ENCODE results near the gene HOXD13.

The HOXD13 gene

GRCh38 chr2:176091329-176092258, 927 bp upstream of the HOXD13 start:
- peaks cover 10% of the 10 kb centered on the region for H3F3A ChIP-seq (ENCODE audit: insufficient read depth, low read length)
- H3K4me1 ChIP-seq (ENCODE audit: low read length) = 0 out of 2 replicates have a peak, but pooled peaks cover 5% of the 10 kb centered on the region
- no peaks in the 10 kb centered on the region for H4K20me1 ChIP-seq (ENCODE audit: insufficient read depth, low read length)
- H3K4me3 ChIP-seq (ENCODE audit: low read length) = no peak overlapping the region
- no peaks in the 10 kb centered on the region for H3K36me3 ChIP-seq (replicated peaks; ENCODE audit: insufficient read depth, low read length)
- no peak overlapping the region for H3K27ac ChIP-seq (ENCODE audit: low read length)
- TF ChIP-seq EZH2phosphoT487 (IDR thresholded peaks at IDR 0.05; ENCODE audit: low read length) (no peak), CTCF (IDR thresholded peaks at IDR 0.05; ENCODE audit: low read length) (no peak), EZH2 (optimal IDR thresholded peaks at IDR 0.05; ENCODE audit: low read depth, low read length) (no peak)
- no peaks in the 10 kb centered on the region for H3K9me3 ChIP-seq (replicated peaks; ENCODE audit: insufficient read depth, low read length)
- H3K4me2 ChIP-seq (ENCODE audit: low read depth, low read length) = no peak overlapping the region
- DNase-seq = no peak
- H3K79me2 ChIP-seq (ENCODE audit: low read length) = no peaks in the 10 kb centered on the region
- H3K27me3 ChIP-seq (replicated peaks; ENCODE audit: insufficient read depth, low read length) = 0 out of 2 replicates have a peak, but pooled peaks cover 9% of the 10 kb centered on the region
- H2AFZ ChIP-seq (ENCODE audit: low read length) = no peak overlapping the region
- H3K9ac ChIP-seq (ENCODE audit: low read length) = no peak overlapping the region
- H3K9me2 ChIP-seq (replicated peaks; ENCODE audit: insufficient read depth, low read length) = no peaks in the 10 kb centered on the region

GRCh38 chr2:176093145-176093897, 800 bp downstream of the HOXD13 start:
- Histone ChIP-seq H3K4me2 (ENCODE audit: low read depth, low read length) (no peak overlapping the region), H4K20me1 (ENCODE audit: insufficient read depth, low read length) (no peaks in the 10 kb centered on the region), H3K9ac (ENCODE audit: low read length) (no peak overlapping the region), H3K36me3 (replicated peaks; ENCODE audit: insufficient read depth, low read length) (no peaks in the 10 kb centered on the region), H3K27me3 (replicated peaks; ENCODE audit: insufficient read depth, low read length) (0 out of 2 replicates have a peak, but pooled peaks cover 9% of the 10 kb centered on the region), H3F3A (ENCODE audit: insufficient read depth, low read length) (peaks cover 17% of the 10 kb centered on the region), H3K27ac (ENCODE audit: low read length) (no peak overlapping the region), H2AFZ (ENCODE audit: low read length) (no peak overlapping the region), H3K9me2 (replicated peaks; ENCODE audit: insufficient read depth, low read length) (no peaks in the 10 kb centered on the region), H3K79me2 (ENCODE audit: low read length) (no peaks in the 10 kb centered on the region), H3K4me1 (ENCODE audit: low read length) (0 out of 2 replicates have a peak, but pooled peaks cover 5% of the 10 kb centered on the region), H3K4me3 (ENCODE audit: low read length) (no peak overlapping the region), H3K9me3 (replicated peaks; ENCODE audit: insufficient read depth, low read length) (no peaks in the 10 kb centered on the region)
- no peak for DNase-seq
- TF ChIP-seq EZH2 (optimal IDR thresholded peaks at IDR 0.05; ENCODE audit: low read depth, low read length) = no peak
- TF ChIP-seq CTCF (IDR thresholded peaks at IDR 0.05; ENCODE audit: low read length) = no peak
- no peak for TF ChIP-seq EZH2phosphoT487 (IDR thresholded peaks at IDR 0.05; ENCODE audit: low read length)

- Histone ChIP-seq H3K4me3 (ENCODE audit: low read length) (no peak overlapping the region), H3K9me3 (replicated peaks; ENCODE audit: insufficient read depth, low read length) (no peaks in the 10 kb centered on the region), H3K79me2 (ENCODE audit: low read length) (no peaks in the 10 kb centered on the region), H3K4me1 (ENCODE audit: low read length) (0 out of 2 replicates have a peak, but pooled peaks cover 5% of the 10 kb centered on the region), H3K9ac (ENCODE audit: low read length) (no peak overlapping the region), H3K27ac (ENCODE audit: low read length) (no peak overlapping the region), H4K20me1 (ENCODE audit: insufficient read depth, low read length) (no peaks in the 10 kb centered on the region), H3F3A (ENCODE audit: insufficient read depth, low read length) (peaks cover 17% of the 10 kb centered on the region), H3K9me2 (replicated peaks; ENCODE audit: insufficient read depth, low read length) (no peaks in the 10 kb centered on the region), H2AFZ (ENCODE audit: low read length) (no peak overlapping the region), H3K36me3 (replicated peaks; ENCODE audit: insufficient read depth, low read length) (no peaks in the 10 kb centered on the region), H3K4me2 (ENCODE audit: low read depth, low read length) (no peak overlapping the region), H3K27me3 (replicated peaks; ENCODE audit: insufficient read depth, low read length) (peaks cover 5% of the 10 kb centered on the region; the same call in 1 of the 2 replicates)
- no peak for DNase-seq
- no peak for TF ChIP-seq CTCF (IDR thresholded peaks at IDR 0.05; ENCODE audit: low read length)
- no peak for TF ChIP-seq EZH2phosphoT487 (IDR thresholded peaks at IDR 0.05; ENCODE audit: low read length)
- no peak for TF ChIP-seq EZH2 (optimal IDR thresholded peaks at IDR 0.05; ENCODE audit: low read depth, low read length)
Observed at GRCh38 chr2:176093898-176094249, 1.4 kb downstream of the HOXD13 start.

Data from MM.1S (cell line).